A549 (cell line): ENCODE data around the gene POP4. TPM values are rescaled to one million over a fixed set of nuclear protein-coding genes. Genes with fewer than 3 reads are reported as not detected.

ENCODE experiments used
- ATAC-seq, 2 experiments: fragments of 200-7000 bp in 1 of 2; fragments of >200 bp in 1 of 2; cut with Nextera tagmentation in 1 of 2; cut with Tn5 transposase in 1 of 2; 3 replicates each; pipeline versions ENCODE4 v1.8.0 to v1.9.1; 2018 to 2020; ENCODE audit warnings: mild to moderate bottlenecking in 1 of 2, moderate library complexity in 1 of 2
- CTCF ChIA-PET: fragments of 300-600 bp; sonication (Branson Sonifier 250); formaldehyde crosslinking; extraction: SDS; loops from one replicate; lab custom pipeline; 2021; ENCODE audit warnings: antibody characterized with exemption, inconsistent platforms; lab: Yijun Ruan, JAX
- POLR2A ChIA-PET: fragments of 350-600 bp; formaldehyde crosslinking; extraction: SDS; loops from one replicate; lab custom pipeline; 2021; ENCODE audit warnings: antibody characterized with exemption, inconsistent platforms; lab: Yijun Ruan, JAX
- DNase-seq, 2 experiments: peaks; one replicate each; pipeline versions ENCODE4 v3.0.0 to v3.0.0-alpha.2; 2011 to 2016; ENCODE audit warnings: low read depth in 1 of 2, low spot score in 1 of 2
- FAIRE-seq: peaks from 2 replicates; lab custom pipeline; 2011; peaks lifted over from hg19 to GRCh38; lab: Jason Lieb, UNC
- H3K27ac ChIP-seq, 2 experiments: fragments of >200 bp; sonication (Bioruptor Twin); formaldehyde crosslinking; 3 replicates each; pipeline ENCODE4 v1.5.1; 2016 to 2017
- H3K4me1 ChIP-seq: fragments of >200 bp; sonication (Bioruptor Twin); formaldehyde crosslinking; 3 replicates; pipeline ENCODE4 v1.6.1; 2016
- H3K4me2 ChIP-seq: fragments of >200 bp; sonication (Bioruptor Twin); formaldehyde crosslinking; 3 replicates; pipeline ENCODE4 v1.6.1; 2016
- H3K4me3 ChIP-seq: fragments of >200 bp; sonication (Bioruptor Twin); formaldehyde crosslinking; 3 replicates; pipeline ENCODE4 v1.5.1; 2016
- H3K9me3 ChIP-seq: fragments of >200 bp; sonication (Bioruptor Twin); formaldehyde crosslinking; 3 replicates; pipeline ENCODE4 v1.6.1; 2016
- CBX2 ChIP-seq: fragments of 200-600 bp; sonication (generic); IDR thresholded peaks from 2 replicates; pipeline ENCODE4 v1.6.1; 2016; ENCODE audit warnings: low read depth, mild to moderate bottlenecking, borderline replicate concordance
- CBX8 ChIP-seq: fragments of 200-600 bp; sonication (generic); IDR thresholded peaks from 2 replicates; pipeline ENCODE4 v1.6.1; 2016
- CEBPB ChIP-seq, 2 experiments: fragments of >200 bp in 1 of 2; sonication (Bioruptor Twin) in 1 of 2; formaldehyde crosslinking in 1 of 2; IDR thresholded peaks; 2 replicates each; pipeline ENCODE4 v1.6.1; 2012 to 2016
- CHD2 ChIP-seq: fragments of 150-350 bp; IDR thresholded peaks from 2 replicates; pipeline ENCODE4 v1.6.1; 2014; ENCODE audit warnings: low read length; ENCODE audit not compliant: partially characterized antibody
- EHMT2 ChIP-seq: fragments of 200-600 bp; sonication (generic); IDR thresholded peaks from 2 replicates; pipeline ENCODE4 v1.6.1; 2016; ENCODE audit warnings: antibody characterized with exemption, low read depth, mild to moderate bottlenecking, moderate library complexity
- ESRRA ChIP-seq: fragments of 150-350 bp; IDR thresholded peaks from 2 replicates; pipeline ENCODE4 v1.6.1; 2014; ENCODE audit warnings: mild to moderate bottlenecking, low read length, borderline replicate concordance
- FOSB ChIP-seq: fragments of 250-450 bp; sonication (Bioruptor Pico); IDR thresholded peaks from 2 replicates; pipeline ENCODE4 v1.5.0; 2020; ENCODE audit warnings: mild to moderate bottlenecking, moderate library complexity
- FOXS1 ChIP-seq: fragments of 250-450 bp; sonication (Bioruptor Pico); IDR thresholded peaks from 2 replicates; pipeline ENCODE4 v1.5.0; 2020; ENCODE audit warnings: mild to moderate bottlenecking, moderate library complexity
- HOXA7 ChIP-seq: fragments of 250-450 bp; sonication (Bioruptor Pico); IDR thresholded peaks from 2 replicates; pipeline ENCODE4 v1.5.0; 2020; ENCODE audit warnings: mild to moderate bottlenecking, moderate library complexity
- HOXB5 ChIP-seq: fragments of 250-450 bp; sonication (Bioruptor Pico); IDR thresholded peaks from 2 replicates; pipeline ENCODE4 v1.5.0; 2020; ENCODE audit warnings: mild to moderate bottlenecking, moderate library complexity
- KDM1A ChIP-seq: fragments of 200-600 bp; sonication (generic); IDR thresholded peaks from 2 replicates; pipeline ENCODE4 v1.6.1; 2016; ENCODE audit warnings: low read depth, mild to moderate bottlenecking
- MYC ChIP-seq: IDR thresholded peaks from 2 replicates; pipeline ENCODE4 v1.6.1; 2012; ENCODE audit warnings: mild to moderate bottlenecking, inconsistent platforms, low read length, improper control_type of control experiment, borderline replicate concordance
- PHF8 ChIP-seq: fragments of 200-600 bp; sonication (generic); IDR thresholded peaks from 2 replicates; pipeline ENCODE4 v1.6.1; 2016; ENCODE audit warnings: low read depth, mild to moderate bottlenecking, antibody characterized with exemption, moderate library complexity, borderline replicate concordance
- POLR2AphosphoS2 ChIP-seq: conservative IDR thresholded peaks from 2 replicates; pipeline ENCODE4 v1.6.1; 2012; ENCODE audit warnings: low read length, improper control_type of control experiment, inconsistent platforms
- RAD21 ChIP-seq, 2 experiments: fragments of >200 bp in 1 of 2; sonication (Bioruptor Twin) in 1 of 2; formaldehyde crosslinking in 1 of 2; IDR thresholded peaks in 1 of 2; conservative IDR thresholded peaks in 1 of 2; 2 replicates in 1 of 2; 3 replicates in 1 of 2; pipeline ENCODE4 v1.6.1; 2012 to 2018; ENCODE audit warnings: inconsistent platforms in 1 of 2
- RCOR1 ChIP-seq: fragments of 150-350 bp; IDR thresholded peaks from 2 replicates; pipeline ENCODE4 v1.6.1; 2014; ENCODE audit warnings: antibody characterized with exemption, low read length, low read depth
- RNF2 ChIP-seq: fragments of 200-600 bp; sonication (generic); IDR thresholded peaks from 2 replicates; pipeline ENCODE4 v1.6.1; 2016; ENCODE audit warnings: low read depth, mild to moderate bottlenecking, antibody characterized with exemption, moderate library complexity, borderline replicate concordance
- TFCP2L1 ChIP-seq: fragments of 250-450 bp; sonication (Bioruptor Pico); IDR thresholded peaks from 2 replicates; pipeline ENCODE4 v1.5.0; 2021; ENCODE audit warnings: mild to moderate bottlenecking
- ZC3H11A ChIP-seq: fragments of 450-650 bp; IDR thresholded peaks from 2 replicates; pipeline ENCODE4 v1.6.1; 2014; ENCODE audit warnings: antibody characterized with exemption, mild to moderate bottlenecking
- ZFP36 ChIP-seq: fragments of 450-650 bp; IDR thresholded peaks from 2 replicates; pipeline ENCODE4 v1.6.1; 2014; ENCODE audit warnings: borderline replicate concordance; ENCODE audit not compliant: partially characterized antibody
- WGBS: methylation state at CpG from one replicate; pipeline ENCODE4 v1.1.6; 2017; ENCODE audit errors: missing lambda C conversion rate; 5-methylcytosine and 5-hydroxymethylcytosine counted together
- polyA plus RNA-seq, 4 experiments: library from polyadenylated mRNA; depleted of rRNA in 3 of 4; stranded (reverse); fragments of >200 nt; fragmentation: RNase III in 1 of 4; extraction: RNeasy Plus Mini Kit Qiagen cat#74134 plus additional on column Dnase treatment in 1 of 4; gene quantifications; 2 replicates in 3 of 4; 3 replicates in 1 of 4; pipeline ENCODE4 v1.2.3, GENCODE V29; 2011 to 2017
- TF ChIP-seq, protein P1 (sequence below): IDR thresholded peaks from 2 replicates; pipeline ENCODE4 v1.6.1; 2012
- TF ChIP-seq, protein P2 (sequence below): fragments of >200 bp; sonication (Bioruptor Twin); formaldehyde crosslinking; IDR thresholded peaks from 2 replicates; pipeline ENCODE4 v1.6.1; 2016
- TF ChIP-seq, protein P3 (sequence below): fragments of >200 bp; sonication (Bioruptor Twin); formaldehyde crosslinking; IDR thresholded peaks from 3 replicates; pipeline ENCODE4 v1.6.1; 2016
- TF ChIP-seq, protein P4 (sequence below): IDR thresholded peaks from 2 replicates; pipeline ENCODE4 v1.6.1; 2012
- TF ChIP-seq, protein P5 (sequence below): fragments of 200-600 bp; sonication (generic); IDR thresholded peaks from 2 replicates; pipeline ENCODE4 v1.6.1; 2016; ENCODE audit warnings: antibody characterized with exemption, mild to moderate bottlenecking, moderate library complexity

The POP4 gene
- polyA plus RNA-seq, 2 of the 4 experiments (the other 2 are of a cell fraction) = 202 to 208 TPM

DNA sequence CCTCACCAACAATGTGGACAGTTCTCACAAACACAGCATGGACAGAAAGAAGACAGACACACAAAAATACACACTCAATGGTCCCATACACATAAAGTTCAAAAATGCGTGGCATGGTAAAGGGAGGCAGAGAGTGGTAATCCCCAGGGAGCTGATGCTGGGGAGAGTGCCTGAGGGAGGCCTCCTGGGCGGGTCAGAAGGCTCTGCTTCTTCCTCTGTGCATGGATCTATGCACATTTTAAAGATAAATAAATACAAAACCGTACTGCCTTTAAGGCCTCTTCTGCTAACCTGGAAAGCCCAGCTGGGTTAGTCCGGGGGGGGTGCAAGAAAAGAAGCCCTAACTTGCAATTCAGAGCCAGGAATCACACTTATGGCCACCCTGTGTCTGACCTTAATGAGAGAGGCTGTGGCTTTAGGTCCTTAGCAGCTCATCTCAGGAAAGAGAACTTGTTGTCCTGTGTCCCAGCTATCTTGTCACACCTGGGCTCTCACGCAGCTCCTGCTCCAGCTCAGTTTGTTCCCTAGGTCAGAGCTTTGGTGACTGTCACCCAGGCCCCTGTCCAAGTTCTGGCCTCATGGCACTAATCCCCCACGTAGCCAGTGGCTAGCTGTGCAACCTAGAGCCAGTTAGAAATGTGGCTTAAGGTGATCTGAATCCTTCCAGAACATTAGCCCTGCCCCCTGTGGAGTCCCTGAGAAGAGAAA is 28.5 kb downstream of the POP4 start:
- Histone ChIP-seq H3K4me3 (no peak overlapping the region), H3K4me1 (no peaks in the 10 kb centered on the region), H3K27ac (no peak overlapping the region), H3K9me3 (no peaks in the 10 kb centered on the region), H3K4me2 (no peak overlapping the region)
- ChIA-PET CTCF (interaction anchor here (0.9 to 1.8 kb wide), 9 partner anchors 9 to 191 kb away, joined by 3 to 9 read pairs (median 4); no protein-coding TSS in a partner anchor), POLR2A (no interaction called here)
- FAIRE-seq = no peak
- no peak for ATAC-seq
- DNase-seq = no peak
- no peak for TF ChIP-seq POLR2AphosphoS2
- TF ChIP-seq RCOR1 = no peak
- no peak for TF ChIP-seq KDM1A
- TF ChIP-seq ZFP36 = no peak
- TF ChIP-seq, protein P1, sequence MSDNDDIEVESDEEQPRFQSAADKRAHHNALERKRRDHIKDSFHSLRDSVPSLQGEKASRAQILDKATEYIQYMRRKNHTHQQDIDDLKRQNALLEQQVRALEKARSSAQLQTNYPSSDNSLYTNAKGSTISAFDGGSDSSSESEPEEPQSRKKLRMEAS = no peak
- TF ChIP-seq CEBPB (IDR thresholded peaks at IDR 0.05) = no peak
- TF ChIP-seq, protein P2, sequence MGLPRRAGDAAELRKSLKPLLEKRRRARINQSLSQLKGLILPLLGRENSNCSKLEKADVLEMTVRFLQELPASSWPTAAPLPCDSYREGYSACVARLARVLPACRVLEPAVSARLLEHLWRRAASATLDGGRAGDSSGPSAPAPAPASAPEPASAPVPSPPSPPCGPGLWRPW = no peak
- 17% methylated on average over 6 of the region's 6 CpGs for WGBS

DNA sequence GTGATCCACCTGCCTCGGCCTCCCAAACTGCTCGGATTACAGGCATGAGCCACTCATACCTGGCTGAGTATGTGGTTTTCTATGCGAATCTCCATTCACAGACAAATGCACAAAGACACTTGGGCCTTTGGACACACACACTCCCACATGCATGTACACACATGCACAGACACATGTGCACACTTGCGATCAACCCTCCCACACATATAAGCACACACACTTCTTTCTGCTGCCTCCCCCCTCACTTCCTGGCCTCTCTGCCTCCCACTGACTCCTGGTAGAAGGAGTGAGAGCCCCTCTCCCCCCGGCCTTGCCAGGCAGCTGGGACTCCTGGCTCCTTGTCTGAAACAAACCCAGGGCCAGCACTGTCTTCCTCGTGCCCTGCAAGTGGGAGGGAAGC is 29.9 kb downstream of the POP4 start:
- Histone ChIP-seq H3K9me3 (no peaks in the 10 kb centered on the region), H3K4me1 (no peaks in the 10 kb centered on the region), H3K4me2 (no peak overlapping the region), H3K27ac (no peak overlapping the region), H3K4me3 (no peak overlapping the region)
- FAIRE-seq = peak; percentile 7
- DNase-seq = no peak
- CTCF ChIA-PET = interaction anchor here (1.6 to 1.8 kb wide), 3 partner anchors 10 to 80 kb away, joined by 7 to 9 read pairs (median 7); no protein-coding TSS in a partner anchor
- WGBS = 53% methylated on average over 6 of the region's 6 CpGs
- POLR2A ChIA-PET = no interaction called here
- no peak for TF ChIP-seq CBX2
- no peak for TF ChIP-seq MYC
- TF ChIP-seq TFCP2L1 = no peak
- TF ChIP-seq RAD21 (conservative IDR thresholded peaks at IDR 0.05 in 1 of 2, IDR thresholded peaks at IDR 0.05 in 1 of 2) = no peak
- TF ChIP-seq FOXS1 (CRISPR knock-in tag) = no peak
- no peak for TF ChIP-seq RNF2
- TF ChIP-seq, protein P3, sequence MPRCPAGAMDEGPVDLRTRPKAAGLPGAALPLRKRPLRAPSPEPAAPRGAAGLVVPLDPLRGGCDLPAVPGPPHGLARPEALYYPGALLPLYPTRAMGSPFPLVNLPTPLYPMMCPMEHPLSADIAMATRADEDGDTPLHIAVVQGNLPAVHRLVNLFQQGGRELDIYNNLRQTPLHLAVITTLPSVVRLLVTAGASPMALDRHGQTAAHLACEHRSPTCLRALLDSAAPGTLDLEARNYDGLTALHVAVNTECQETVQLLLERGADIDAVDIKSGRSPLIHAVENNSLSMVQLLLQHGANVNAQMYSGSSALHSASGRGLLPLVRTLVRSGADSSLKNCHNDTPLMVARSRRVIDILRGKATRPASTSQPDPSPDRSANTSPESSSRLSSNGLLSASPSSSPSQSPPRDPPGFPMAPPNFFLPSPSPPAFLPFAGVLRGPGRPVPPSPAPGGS = no peak
- TF ChIP-seq KDM1A = no peak
- TF ChIP-seq EHMT2 = no peak
- TF ChIP-seq POLR2AphosphoS2 = no peak
- TF ChIP-seq CBX8 = no peak
- no peak for TF ChIP-seq PHF8
- TF ChIP-seq CHD2 = no peak
- TF ChIP-seq HOXB5 (CRISPR knock-in tag) = no peak
- TF ChIP-seq, protein P4, sequence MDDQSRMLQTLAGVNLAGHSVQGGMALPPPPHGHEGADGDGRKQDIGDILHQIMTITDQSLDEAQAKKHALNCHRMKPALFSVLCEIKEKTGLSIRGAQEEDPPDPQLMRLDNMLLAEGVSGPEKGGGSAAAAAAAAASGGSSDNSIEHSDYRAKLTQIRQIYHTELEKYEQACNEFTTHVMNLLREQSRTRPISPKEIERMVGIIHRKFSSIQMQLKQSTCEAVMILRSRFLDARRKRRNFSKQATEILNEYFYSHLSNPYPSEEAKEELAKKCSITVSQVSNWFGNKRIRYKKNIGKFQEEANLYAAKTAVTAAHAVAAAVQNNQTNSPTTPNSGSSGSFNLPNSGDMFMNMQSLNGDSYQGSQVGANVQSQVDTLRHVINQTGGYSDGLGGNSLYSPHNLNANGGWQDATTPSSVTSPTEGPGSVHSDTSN = no peak
- TF ChIP-seq HOXA7 = no peak
- no peak for TF ChIP-seq ZC3H11A
- no peak for TF ChIP-seq FOSB (CRISPR knock-in tag)
- no peak for TF ChIP-seq ESRRA
- TF ChIP-seq, protein P5, sequence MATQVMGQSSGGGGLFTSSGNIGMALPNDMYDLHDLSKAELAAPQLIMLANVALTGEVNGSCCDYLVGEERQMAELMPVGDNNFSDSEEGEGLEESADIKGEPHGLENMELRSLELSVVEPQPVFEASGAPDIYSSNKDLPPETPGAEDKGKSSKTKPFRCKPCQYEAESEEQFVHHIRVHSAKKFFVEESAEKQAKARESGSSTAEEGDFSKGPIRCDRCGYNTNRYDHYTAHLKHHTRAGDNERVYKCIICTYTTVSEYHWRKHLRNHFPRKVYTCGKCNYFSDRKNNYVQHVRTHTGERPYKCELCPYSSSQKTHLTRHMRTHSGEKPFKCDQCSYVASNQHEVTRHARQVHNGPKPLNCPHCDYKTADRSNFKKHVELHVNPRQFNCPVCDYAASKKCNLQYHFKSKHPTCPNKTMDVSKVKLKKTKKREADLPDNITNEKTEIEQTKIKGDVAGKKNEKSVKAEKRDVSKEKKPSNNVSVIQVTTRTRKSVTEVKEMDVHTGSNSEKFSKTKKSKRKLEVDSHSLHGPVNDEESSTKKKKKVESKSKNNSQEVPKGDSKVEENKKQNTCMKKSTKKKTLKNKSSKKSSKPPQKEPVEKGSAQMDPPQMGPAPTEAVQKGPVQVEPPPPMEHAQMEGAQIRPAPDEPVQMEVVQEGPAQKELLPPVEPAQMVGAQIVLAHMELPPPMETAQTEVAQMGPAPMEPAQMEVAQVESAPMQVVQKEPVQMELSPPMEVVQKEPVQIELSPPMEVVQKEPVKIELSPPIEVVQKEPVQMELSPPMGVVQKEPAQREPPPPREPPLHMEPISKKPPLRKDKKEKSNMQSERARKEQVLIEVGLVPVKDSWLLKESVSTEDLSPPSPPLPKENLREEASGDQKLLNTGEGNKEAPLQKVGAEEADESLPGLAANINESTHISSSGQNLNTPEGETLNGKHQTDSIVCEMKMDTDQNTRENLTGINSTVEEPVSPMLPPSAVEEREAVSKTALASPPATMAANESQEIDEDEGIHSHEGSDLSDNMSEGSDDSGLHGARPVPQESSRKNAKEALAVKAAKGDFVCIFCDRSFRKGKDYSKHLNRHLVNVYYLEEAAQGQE = no peak
- ATAC-seq = no peak
